ENCODE results near the gene ZNF397. TPM values are rescaled to one million over a fixed set of nuclear protein-coding genes. Genes with fewer than 3 reads are reported as not detected.
A peak's percentile ranks its signal among the peaks of the same experiment; 100 is the strongest.

ZNF397 gene
- total RNA-seq, 1 experiment from 2014 or later = 9.8 TPM

- Histone ChIP-seq H3K36me3 (ENCODE audit: control insufficient read depth, insufficient read depth, low read length) (peaks cover 3% of the 10 kb centered on the region; the same call in 1 of the 2 replicates), H3K27ac (ENCODE audit: low read length) (no peak overlapping the region), H3K4me1 (ENCODE audit: control insufficient read depth, insufficient read depth, low read length) (no peaks in the 10 kb centered on the region), H3K9me3 (ENCODE audit: control insufficient read depth, insufficient read depth, low read depth, low read length) (peaks cover 55% of the 10 kb centered on the region), H3K27me3 (ENCODE audit: control insufficient read depth, insufficient read depth, low read length) (no peaks in the 10 kb centered on the region), H3K4me3 (ENCODE audit: low read depth in 2 of 2, low read length in 2 of 2) (no peak overlapping the region)
- intact Hi-C loops (cut with micrococcal nuclease; ENCODE audit: unreplicated experiment) = loop anchor here (10.0 kb wide), 1 partner anchor 58 kb away; no protein-coding TSS in a partner anchor
- ATAC-seq (no peak), DNase-seq (ENCODE audit: low read depth, low spot score) (no peak)
- TF ChIP-seq, protein P1, sequence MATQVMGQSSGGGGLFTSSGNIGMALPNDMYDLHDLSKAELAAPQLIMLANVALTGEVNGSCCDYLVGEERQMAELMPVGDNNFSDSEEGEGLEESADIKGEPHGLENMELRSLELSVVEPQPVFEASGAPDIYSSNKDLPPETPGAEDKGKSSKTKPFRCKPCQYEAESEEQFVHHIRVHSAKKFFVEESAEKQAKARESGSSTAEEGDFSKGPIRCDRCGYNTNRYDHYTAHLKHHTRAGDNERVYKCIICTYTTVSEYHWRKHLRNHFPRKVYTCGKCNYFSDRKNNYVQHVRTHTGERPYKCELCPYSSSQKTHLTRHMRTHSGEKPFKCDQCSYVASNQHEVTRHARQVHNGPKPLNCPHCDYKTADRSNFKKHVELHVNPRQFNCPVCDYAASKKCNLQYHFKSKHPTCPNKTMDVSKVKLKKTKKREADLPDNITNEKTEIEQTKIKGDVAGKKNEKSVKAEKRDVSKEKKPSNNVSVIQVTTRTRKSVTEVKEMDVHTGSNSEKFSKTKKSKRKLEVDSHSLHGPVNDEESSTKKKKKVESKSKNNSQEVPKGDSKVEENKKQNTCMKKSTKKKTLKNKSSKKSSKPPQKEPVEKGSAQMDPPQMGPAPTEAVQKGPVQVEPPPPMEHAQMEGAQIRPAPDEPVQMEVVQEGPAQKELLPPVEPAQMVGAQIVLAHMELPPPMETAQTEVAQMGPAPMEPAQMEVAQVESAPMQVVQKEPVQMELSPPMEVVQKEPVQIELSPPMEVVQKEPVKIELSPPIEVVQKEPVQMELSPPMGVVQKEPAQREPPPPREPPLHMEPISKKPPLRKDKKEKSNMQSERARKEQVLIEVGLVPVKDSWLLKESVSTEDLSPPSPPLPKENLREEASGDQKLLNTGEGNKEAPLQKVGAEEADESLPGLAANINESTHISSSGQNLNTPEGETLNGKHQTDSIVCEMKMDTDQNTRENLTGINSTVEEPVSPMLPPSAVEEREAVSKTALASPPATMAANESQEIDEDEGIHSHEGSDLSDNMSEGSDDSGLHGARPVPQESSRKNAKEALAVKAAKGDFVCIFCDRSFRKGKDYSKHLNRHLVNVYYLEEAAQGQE (IDR thresholded peaks at IDR 0.05; ENCODE audit: insufficient read depth in 1 of 2, low read depth in 2 of 2, low read length in 1 of 2) = no peak
- TF ChIP-seq SIN3A (IDR thresholded peaks at IDR 0.05; ENCODE audit: borderline replicate concordance, insufficient read depth, low read depth, low read length) = no peak
- TF ChIP-seq POLR2AphosphoS5 (IDR thresholded peaks at IDR 0.05; ENCODE audit: low read depth, low read length) = no peak
- TF ChIP-seq TCF7L2 (IDR thresholded peaks at IDR 0.05; ENCODE audit: low read depth, low read length) = no peak
- TF ChIP-seq, protein P2, sequence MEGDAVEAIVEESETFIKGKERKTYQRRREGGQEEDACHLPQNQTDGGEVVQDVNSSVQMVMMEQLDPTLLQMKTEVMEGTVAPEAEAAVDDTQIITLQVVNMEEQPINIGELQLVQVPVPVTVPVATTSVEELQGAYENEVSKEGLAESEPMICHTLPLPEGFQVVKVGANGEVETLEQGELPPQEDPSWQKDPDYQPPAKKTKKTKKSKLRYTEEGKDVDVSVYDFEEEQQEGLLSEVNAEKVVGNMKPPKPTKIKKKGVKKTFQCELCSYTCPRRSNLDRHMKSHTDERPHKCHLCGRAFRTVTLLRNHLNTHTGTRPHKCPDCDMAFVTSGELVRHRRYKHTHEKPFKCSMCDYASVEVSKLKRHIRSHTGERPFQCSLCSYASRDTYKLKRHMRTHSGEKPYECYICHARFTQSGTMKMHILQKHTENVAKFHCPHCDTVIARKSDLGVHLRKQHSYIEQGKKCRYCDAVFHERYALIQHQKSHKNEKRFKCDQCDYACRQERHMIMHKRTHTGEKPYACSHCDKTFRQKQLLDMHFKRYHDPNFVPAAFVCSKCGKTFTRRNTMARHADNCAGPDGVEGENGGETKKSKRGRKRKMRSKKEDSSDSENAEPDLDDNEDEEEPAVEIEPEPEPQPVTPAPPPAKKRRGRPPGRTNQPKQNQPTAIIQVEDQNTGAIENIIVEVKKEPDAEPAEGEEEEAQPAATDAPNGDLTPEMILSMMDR (IDR thresholded peaks at IDR 0.05) = no peak
- CTCF ChIA-PET = no interaction called here
- in situ Hi-C loops (cut with HindIII; ENCODE audit: low pct_unique_long_range_greater_than_20kb, low sequenced_read_pairs) = no loop called here
- POLR2A ChIA-PET = no interaction called here
- no TSS peak for BruUV-seq (replicated peaks)
Observed at GRCh38 chr18:35246831-35247230, 6.0 kb downstream of the ZNF397 start.

GRCh38 chr18:35247412-35248249, 6.8 kb downstream of the ZNF397 start:
- TF ChIP-seq TCF7L2 (IDR thresholded peaks at IDR 0.05; ENCODE audit: low read depth, low read length) = no peak

GRCh38 chr18:35248429-35248828, 7.6 kb downstream of the ZNF397 start:
- ChIA-PET POLR2A (no interaction called here), CTCF (no interaction called here)
- intact Hi-C loops (cut with micrococcal nuclease; ENCODE audit: unreplicated experiment) = loop anchor here (10.0 kb wide), 1 partner anchor 56 kb away; no protein-coding TSS in a partner anchor
- TF ChIP-seq SIN3A (IDR thresholded peaks at IDR 0.05; ENCODE audit: borderline replicate concordance, insufficient read depth, low read depth, low read length) = no peak
- TF ChIP-seq, protein P1 (IDR thresholded peaks at IDR 0.05; ENCODE audit: insufficient read depth in 1 of 2, low read depth in 2 of 2, low read length in 1 of 2) = no peak
- TF ChIP-seq, protein P2 (IDR thresholded peaks at IDR 0.05) = no peak
- no peak for TF ChIP-seq POLR2AphosphoS5 (IDR thresholded peaks at IDR 0.05; ENCODE audit: low read depth, low read length)
- TF ChIP-seq TCF7L2 (IDR thresholded peaks at IDR 0.05; ENCODE audit: low read depth, low read length) = no peak
- H3K36me3 ChIP-seq (ENCODE audit: control insufficient read depth, insufficient read depth, low read length) = no peaks in the 10 kb centered on the region; the same call in 1 of the 2 replicates
- no TSS peak for BruUV-seq (replicated peaks)
- no peak overlapping the region for H3K4me3 ChIP-seq (ENCODE audit: low read depth in 2 of 2, low read length in 2 of 2)
- H3K9me3 ChIP-seq (ENCODE audit: control insufficient read depth, insufficient read depth, low read depth, low read length) = peaks cover 43% of the 10 kb centered on the region; the same call in 1 of the 2 replicates
- no peak for DNase-seq (ENCODE audit: low read depth, low spot score)
- in situ Hi-C loops (cut with HindIII; ENCODE audit: low pct_unique_long_range_greater_than_20kb, low sequenced_read_pairs) = no loop called here
- no peak for ATAC-seq
- no peaks in the 10 kb centered on the region for H3K27me3 ChIP-seq (ENCODE audit: control insufficient read depth, insufficient read depth, low read length)
- H3K4me1 ChIP-seq (ENCODE audit: control insufficient read depth, insufficient read depth, low read length) = no peaks in the 10 kb centered on the region
- no peak overlapping the region for H3K27ac ChIP-seq (ENCODE audit: low read length)

More at GRCh38 chr18:35247412-35248249, 6.8 kb downstream of the ZNF397 start:
- no peak for ATAC-seq
- ChIA-PET CTCF (no interaction called here), POLR2A (no interaction called here)
- H3K4me1 ChIP-seq (ENCODE audit: control insufficient read depth, insufficient read depth, low read length) = no peaks in the 10 kb centered on the region
- intact Hi-C loops (cut with micrococcal nuclease; ENCODE audit: unreplicated experiment) (loop anchor here (10.0 kb wide), 1 partner anchor 57 kb away; no protein-coding TSS in a partner anchor), in situ Hi-C loops (cut with HindIII; ENCODE audit: low pct_unique_long_range_greater_than_20kb, low sequenced_read_pairs) (no loop called here)
- H3K27ac ChIP-seq (ENCODE audit: low read length) = no peak overlapping the region
- no peak overlapping the region for H3K4me3 ChIP-seq (ENCODE audit: low read depth in 2 of 2, low read length in 2 of 2)
- no peaks in the 10 kb centered on the region for H3K27me3 ChIP-seq (ENCODE audit: control insufficient read depth, insufficient read depth, low read length)
- H3K36me3 ChIP-seq (ENCODE audit: control insufficient read depth, insufficient read depth, low read length) = peaks cover 2% of the 10 kb centered on the region; the same call in 1 of the 2 replicates
- no peak for DNase-seq (ENCODE audit: low read depth, low spot score)
- peaks cover 47% of the 10 kb centered on the region; the same call in 1 of the 2 replicates for H3K9me3 ChIP-seq (ENCODE audit: control insufficient read depth, insufficient read depth, low read depth, low read length)
- TSS peak; percentile 6 for BruUV-seq (replicated peaks)
